HUES48 (cell line): Measurements from ENCODE around the gene FAM193B.
"Not testable (repeated sequence)": the region's sequence is repeated elsewhere in the genome, so short reads cannot be mapped to it uniquely, and the experiment has no call there.

Experiments
- H3K27ac ChIP-seq: one replicate; pipeline ENCODE4 v1.7.0; 2013; ENCODE audit warnings: low read depth, low read length, inconsistent platforms
- H3K27me3 ChIP-seq: 2 replicates; pipeline ENCODE4 v1.6.1; 2013; ENCODE audit warnings: mild to moderate bottlenecking, low read length; ENCODE audit not compliant: control insufficient read depth, insufficient read depth
- H3K36me3 ChIP-seq: 2 replicates; pipeline ENCODE4 v1.6.1; 2013; ENCODE audit warnings: low read length; ENCODE audit not compliant: control insufficient read depth, insufficient read depth
- H3K4me1 ChIP-seq: 2 replicates; pipeline ENCODE4 v1.6.1; 2013; ENCODE audit warnings: mild to moderate bottlenecking, low read length; ENCODE audit not compliant: control insufficient read depth, insufficient read depth
- H3K4me3 ChIP-seq: 2 replicates; pipeline ENCODE4 v1.5.1; 2013; ENCODE audit warnings: mild to moderate bottlenecking, low read depth, low read length
- H3K9ac ChIP-seq: 2 replicates; pipeline ENCODE4 v1.6.1; 2013; ENCODE audit warnings: mild to moderate bottlenecking, low read depth, low read length, moderate library complexity
- H3K9me3 ChIP-seq: 2 replicates; pipeline ENCODE4 v1.6.1; 2013; ENCODE audit warnings: low read length; ENCODE audit not compliant: control insufficient read depth, insufficient read depth

FAM193B gene

GRCh38 chr5:177537389-177538361, 16.7 kb downstream of the FAM193B start:
- Histone ChIP-seq H3K27ac (no peak overlapping the region), H3K9ac (no peak overlapping the region), H3K36me3 (peaks cover 69% of the 10 kb centered on the region), H3K27me3 (no peaks in the 10 kb centered on the region), H3K4me3 (no peak overlapping the region), H3K9me3 (no peaks in the 10 kb centered on the region), H3K4me1 (no peaks in the 10 kb centered on the region)

GRCh38 chr5:177536386-177536785, 18.0 kb downstream of the FAM193B start:
- no peak overlapping the region for H3K4me3 ChIP-seq
- H3K27me3 ChIP-seq = no peaks in the 10 kb centered on the region
- no peaks in the 10 kb centered on the region for H3K9me3 ChIP-seq
- peaks cover 72% of the 10 kb centered on the region for H3K36me3 ChIP-seq
- no peak overlapping the region for H3K27ac ChIP-seq
- H3K9ac ChIP-seq = no peak overlapping the region
- no peaks in the 10 kb centered on the region for H3K4me1 ChIP-seq

GRCh38 chr5:177535125-177535524, 19.2 kb downstream of the FAM193B start:
- Histone ChIP-seq H3K9ac (no peak overlapping the region), H3K9me3 (no peaks in the 10 kb centered on the region), H3K4me1 (no peaks in the 10 kb centered on the region), H3K36me3 (peaks cover 83% of the 10 kb centered on the region), H3K27me3 (no peaks in the 10 kb centered on the region), H3K4me3 (no peak overlapping the region), H3K27ac (no peak overlapping the region)

GRCh38 chr5:177534433-177534832, 19.9 kb downstream of the FAM193B start:
- H3K9me3 ChIP-seq, H3K27ac ChIP-seq, H3K4me1 ChIP-seq, H3K4me3 ChIP-seq, H3K27me3 ChIP-seq, H3K9ac ChIP-seq: not testable (repeated sequence)
- peaks cover 89% of the 10 kb centered on the region for H3K36me3 ChIP-seq

GRCh38 chr5:177531209-177531940, 23.0 kb downstream of the FAM193B start:
- H3K9ac ChIP-seq = no peak overlapping the region
- no peaks in the 10 kb centered on the region for H3K4me1 ChIP-seq
- H3K27me3 ChIP-seq = no peaks in the 10 kb centered on the region
- H3K9me3 ChIP-seq = no peaks in the 10 kb centered on the region
- no peak overlapping the region for H3K4me3 ChIP-seq
- H3K36me3 ChIP-seq = peaks cover 89% of the 10 kb centered on the region
- no peak overlapping the region for H3K27ac ChIP-seq

GRCh38 chr5:177530638-177531037, 23.7 kb downstream of the FAM193B start:
- no peaks in the 10 kb centered on the region for H3K27me3 ChIP-seq
- H3K27ac ChIP-seq = no peak overlapping the region
- H3K9ac ChIP-seq = no peak overlapping the region
- no peak overlapping the region for H3K4me3 ChIP-seq
- H3K36me3 ChIP-seq = peaks cover 89% of the 10 kb centered on the region
- no peaks in the 10 kb centered on the region for H3K9me3 ChIP-seq
- H3K4me1 ChIP-seq = no peaks in the 10 kb centered on the region

GRCh38 chr5:177529247-177530203, 24.8 kb downstream of the FAM193B start:
- no peak overlapping the region for H3K27ac ChIP-seq
- H3K36me3 ChIP-seq = peaks cover 91% of the 10 kb centered on the region
- no peaks in the 10 kb centered on the region for H3K9me3 ChIP-seq
- H3K4me3 ChIP-seq = no peak overlapping the region
- H3K4me1 ChIP-seq = no peaks in the 10 kb centered on the region
- no peak overlapping the region for H3K9ac ChIP-seq
- H3K27me3 ChIP-seq = no peaks in the 10 kb centered on the region

- no peak overlapping the region for H3K9ac ChIP-seq
- H3K9me3 ChIP-seq = no peaks in the 10 kb centered on the region
- no peaks in the 10 kb centered on the region for H3K27me3 ChIP-seq
- no peaks in the 10 kb centered on the region for H3K4me1 ChIP-seq
- H3K27ac ChIP-seq = no peak overlapping the region
- H3K4me3 ChIP-seq = no peak overlapping the region
- H3K36me3 ChIP-seq = peaks cover 94% of the 10 kb centered on the region
Measured at GRCh38 chr5:177528631-177529030, 25.7 kb downstream of the FAM193B start.

GRCh38 chr5:177527595-177527994, 26.8 kb downstream of the FAM193B start:
- Histone ChIP-seq H3K27ac (no peak overlapping the region), H3K4me1 (no peaks in the 10 kb centered on the region), H3K27me3 (no peaks in the 10 kb centered on the region), H3K9me3 (no peaks in the 10 kb centered on the region), H3K4me3 (no peak overlapping the region), H3K36me3 (peaks cover 94% of the 10 kb centered on the region), H3K9ac (no peak overlapping the region)

- Histone ChIP-seq H3K4me3 (no peak overlapping the region), H3K36me3 (peaks cover 92% of the 10 kb centered on the region), H3K27ac (no peak overlapping the region), H3K27me3 (no peaks in the 10 kb centered on the region), H3K9ac (no peak overlapping the region), H3K9me3 (no peaks in the 10 kb centered on the region), H3K4me1 (no peaks in the 10 kb centered on the region)
Measured at GRCh38 chr5:177526791-177527190, 27.6 kb downstream of the FAM193B start.
